AG10803 (cell line): ENCODE data around the gene VGLL4.

Experiments used
- DNase-seq: peaks from one replicate; pipeline ENCODE4 v3.0.0; 2010; ENCODE audit warnings: low read depth
- H3K4me3 ChIP-seq: 2 replicates; pipeline ENCODE4 v1.5.1; 2011; ENCODE audit warnings: mild to moderate bottlenecking, low read length, control low read depth
- TF ChIP-seq, protein P1 (sequence below): conservative IDR thresholded peaks from 2 replicates; pipeline ENCODE4 v1.5.1; 2011; ENCODE audit warnings: mild to moderate bottlenecking, low read length, control low read depth, inconsistent platforms

VGLL4 gene

DNA sequence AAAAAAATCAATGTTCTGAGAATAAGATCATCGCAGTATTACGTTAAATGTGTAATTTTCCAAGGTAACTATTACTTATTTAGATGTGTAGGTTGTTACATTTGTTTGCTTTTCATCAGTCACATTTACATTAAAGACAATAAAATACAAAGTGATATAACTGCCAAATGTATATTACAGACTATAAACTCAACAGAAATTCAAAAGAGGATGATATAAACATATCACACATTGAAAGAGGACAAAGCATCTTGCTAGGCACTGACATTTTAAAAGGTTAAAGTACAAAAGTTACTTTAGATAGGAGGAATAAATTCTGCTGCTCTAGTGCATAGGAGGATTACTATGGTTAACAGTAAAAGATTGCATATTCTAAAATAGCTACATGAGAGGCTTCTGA is 16.1 kb downstream of the VGLL4 start:
- TF ChIP-seq, protein P1, sequence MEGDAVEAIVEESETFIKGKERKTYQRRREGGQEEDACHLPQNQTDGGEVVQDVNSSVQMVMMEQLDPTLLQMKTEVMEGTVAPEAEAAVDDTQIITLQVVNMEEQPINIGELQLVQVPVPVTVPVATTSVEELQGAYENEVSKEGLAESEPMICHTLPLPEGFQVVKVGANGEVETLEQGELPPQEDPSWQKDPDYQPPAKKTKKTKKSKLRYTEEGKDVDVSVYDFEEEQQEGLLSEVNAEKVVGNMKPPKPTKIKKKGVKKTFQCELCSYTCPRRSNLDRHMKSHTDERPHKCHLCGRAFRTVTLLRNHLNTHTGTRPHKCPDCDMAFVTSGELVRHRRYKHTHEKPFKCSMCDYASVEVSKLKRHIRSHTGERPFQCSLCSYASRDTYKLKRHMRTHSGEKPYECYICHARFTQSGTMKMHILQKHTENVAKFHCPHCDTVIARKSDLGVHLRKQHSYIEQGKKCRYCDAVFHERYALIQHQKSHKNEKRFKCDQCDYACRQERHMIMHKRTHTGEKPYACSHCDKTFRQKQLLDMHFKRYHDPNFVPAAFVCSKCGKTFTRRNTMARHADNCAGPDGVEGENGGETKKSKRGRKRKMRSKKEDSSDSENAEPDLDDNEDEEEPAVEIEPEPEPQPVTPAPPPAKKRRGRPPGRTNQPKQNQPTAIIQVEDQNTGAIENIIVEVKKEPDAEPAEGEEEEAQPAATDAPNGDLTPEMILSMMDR = no peak
- no peak overlapping the region for H3K4me3 ChIP-seq
- no peak for DNase-seq

DNA sequence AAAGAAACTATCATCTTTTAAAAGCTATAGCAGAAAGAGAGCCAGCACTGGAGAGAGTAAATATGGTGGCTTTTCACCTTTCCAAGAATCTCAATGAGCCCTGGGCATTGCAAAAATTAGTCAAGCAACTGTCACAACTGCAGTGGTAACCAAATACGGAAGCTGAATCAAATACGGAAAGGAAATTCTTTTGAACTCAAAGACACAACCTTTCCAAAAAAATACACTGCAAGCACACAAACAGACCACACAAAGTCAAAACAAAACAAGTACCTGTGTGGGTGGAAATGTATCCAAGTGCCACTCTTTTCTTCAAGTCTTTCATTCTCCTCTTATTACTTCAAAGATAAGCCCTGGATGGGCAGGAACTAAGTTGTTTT is 17.6 kb downstream of the VGLL4 start:
- no peak overlapping the region for H3K4me3 ChIP-seq
- no peak for DNase-seq
- TF ChIP-seq, protein P1 = no peak

DNA sequence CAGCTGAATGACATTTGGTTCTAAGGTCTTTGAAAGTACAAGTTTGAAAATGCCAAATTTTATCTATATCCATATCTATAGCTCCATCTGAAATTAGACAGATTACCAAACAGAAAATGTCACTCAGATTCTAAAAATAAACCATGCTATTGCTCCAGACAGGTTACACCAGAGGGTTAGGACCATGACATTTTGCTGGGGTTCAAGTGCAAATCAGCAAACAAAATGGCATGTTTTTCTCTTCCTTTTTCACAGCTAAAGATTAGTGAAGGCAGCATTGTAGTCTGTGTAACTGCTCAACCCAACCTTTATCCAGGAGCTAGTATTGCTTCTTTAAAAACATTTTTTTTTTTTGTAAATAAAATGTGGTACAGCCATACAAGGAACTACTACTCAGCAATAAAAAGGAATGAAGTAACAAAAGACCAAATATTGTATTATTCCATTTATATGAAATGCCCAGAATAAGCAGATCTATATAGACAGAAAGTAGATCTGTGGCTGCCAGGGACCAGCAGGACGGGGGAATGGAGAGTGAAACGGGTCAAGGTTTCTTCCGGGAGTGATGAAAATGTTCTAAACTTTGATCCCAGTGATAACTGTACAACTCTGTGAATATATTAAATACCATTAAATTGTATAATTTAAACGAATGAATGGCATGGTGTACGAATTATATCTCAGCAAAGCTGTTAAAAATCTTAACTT is 18.2 kb downstream of the VGLL4 start:
- TF ChIP-seq, protein P1 = no peak
- DNase-seq = no peak
- H3K4me3 ChIP-seq = no peak overlapping the region

DNA sequence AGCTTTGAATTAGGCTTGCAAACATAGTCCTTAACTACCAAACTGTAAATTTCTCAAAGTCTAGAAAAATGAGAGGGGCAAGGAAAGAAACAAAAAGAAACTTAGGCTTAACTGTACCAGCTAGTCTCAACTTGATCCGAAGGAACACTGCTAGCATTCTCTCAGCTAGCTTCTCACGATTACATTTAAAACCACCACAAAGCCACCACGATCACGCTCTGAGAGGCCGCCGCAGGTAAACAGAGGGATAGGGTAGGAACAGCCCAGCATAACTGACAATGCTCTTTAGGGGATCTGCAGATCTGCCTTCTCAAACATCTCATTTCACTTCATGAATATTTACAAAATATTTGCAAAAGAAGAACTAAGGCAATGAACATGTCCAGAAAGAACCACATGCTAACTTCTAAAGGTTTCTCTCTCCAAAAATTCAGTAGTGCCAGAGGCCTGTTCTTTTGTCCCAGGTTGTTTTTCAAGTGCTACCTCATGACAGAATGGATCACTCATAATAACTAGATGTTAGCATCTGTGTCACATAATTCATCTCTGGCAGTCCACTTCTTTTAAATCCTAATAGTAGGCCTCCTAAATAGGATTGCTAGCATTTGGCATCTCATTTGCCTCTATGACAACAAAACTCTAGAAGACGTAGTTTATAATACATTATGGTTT is 18.9 kb downstream of the VGLL4 start:
- TF ChIP-seq, protein P1 = no peak
- no peak overlapping the region for H3K4me3 ChIP-seq
- no peak for DNase-seq

DNA sequence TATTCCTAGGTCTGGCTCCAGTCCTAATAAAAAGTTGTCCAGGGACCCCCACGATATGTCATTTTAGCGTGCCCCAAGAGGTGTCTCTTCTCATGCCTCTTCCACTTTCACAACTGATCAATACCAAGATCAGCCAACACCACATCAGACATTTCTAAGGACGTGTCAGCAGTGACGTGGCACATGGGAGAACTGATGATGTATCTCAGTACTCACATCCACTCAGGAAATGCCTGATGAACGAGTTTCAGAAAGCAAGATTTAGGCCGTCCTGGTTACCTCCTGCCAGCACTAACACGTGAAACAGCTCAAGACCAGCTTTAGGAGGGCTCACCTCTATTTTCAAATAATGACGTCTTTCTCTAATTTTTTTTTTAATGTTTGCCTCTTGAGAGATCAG is 19.6 kb downstream of the VGLL4 start:
- no peak for DNase-seq
- H3K4me3 ChIP-seq = no peak overlapping the region
- TF ChIP-seq, protein P1 = no peak

DNA sequence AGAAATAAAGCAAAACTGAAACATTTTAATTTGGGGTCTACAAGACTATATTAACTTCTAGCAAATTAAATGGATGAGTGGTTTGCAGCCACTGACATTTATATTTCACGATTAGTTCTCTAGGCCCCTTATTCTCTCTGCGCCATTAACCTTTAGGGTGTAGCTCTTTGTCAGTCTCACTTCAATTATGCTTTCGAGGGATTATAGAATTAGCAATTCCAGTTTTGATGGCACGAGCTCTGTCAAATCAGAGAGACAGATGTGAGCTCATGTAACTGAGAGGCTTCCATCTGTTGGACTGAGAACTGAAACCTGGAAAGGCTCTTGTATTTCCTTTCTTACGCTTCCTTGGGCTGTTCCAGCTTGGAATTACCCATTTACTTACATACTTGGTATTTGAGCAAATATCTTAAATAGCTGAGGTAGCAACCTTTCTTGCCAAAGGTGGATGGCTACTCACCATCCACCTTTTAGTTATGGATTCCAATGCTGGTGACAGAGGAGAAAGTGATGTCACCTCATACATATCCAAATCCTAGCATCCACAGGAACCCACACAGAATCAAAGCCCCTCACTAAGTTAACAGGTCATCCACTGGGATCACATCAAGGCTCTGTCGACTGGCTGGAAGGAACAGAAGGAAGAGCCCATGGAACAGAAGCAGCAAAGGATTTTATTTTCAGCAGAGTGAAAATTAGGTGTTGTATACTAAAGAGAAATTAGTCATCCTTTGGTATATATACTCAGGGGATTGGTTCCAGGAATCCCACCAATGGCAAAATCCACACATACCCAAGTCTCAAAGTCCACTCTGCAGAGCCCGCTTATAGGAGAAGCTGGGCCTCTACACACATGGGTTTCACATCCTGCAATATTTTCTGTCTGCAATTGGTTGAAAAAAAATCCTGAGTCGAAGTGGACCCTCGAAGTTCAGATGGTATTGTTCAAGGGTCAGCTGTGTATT is 20.8 kb downstream of the VGLL4 start:
- no peak for DNase-seq
- TF ChIP-seq, protein P1 = no peak
- no peak overlapping the region for H3K4me3 ChIP-seq
